Gastroesophageal sphincter (tissue), 4 donors: Measurements from ENCODE around the gene ZBTB20. TPM values are rescaled to one million over a fixed set of nuclear protein-coding genes. Genes with fewer than 3 reads are reported as not detected.

Source experiments
- ATAC-seq: fragments of 150-250 bp; one replicate; pipeline ENCODE4 v1.9.1; 2016; ENCODE audit warnings: mild to moderate bottlenecking, moderate library complexity
- H3K27ac ChIP-seq, 4 donors: fragments of 200-600 bp; sonication (generic) in 3 of 4; 1 replicate in 3 of 4; 2 replicates in 1 of 4; pipeline ENCODE4 v1.5.1; 2016 to 2019
- H3K27me3 ChIP-seq: fragments of 200-600 bp; sonication (generic); one replicate; pipeline ENCODE4 v1.5.1; 2019
- H3K36me3 ChIP-seq, 2 donors: fragments of 200-600 bp; sonication (generic); one replicate each; pipeline ENCODE4 v1.5.1; 2019; ENCODE audit warnings: control low read depth in 1 of 2
- H3K4me1 ChIP-seq, 3 donors: fragments of 200-600 bp; sonication (generic); 1 replicate in 2 of 3; 2 replicates in 1 of 3; pipeline ENCODE4 v1.5.1; 2016 to 2019; ENCODE audit warnings: control low read depth in 2 of 3
- H3K4me3 ChIP-seq, 2 donors: fragments of 200-600 bp; sonication (generic); one replicate each; pipeline ENCODE4 v1.5.1; 2019; ENCODE audit warnings: mild to moderate bottlenecking in 1 of 2, moderate library complexity in 1 of 2
- H3K9me3 ChIP-seq, 3 donors: fragments of 200-600 bp; sonication (generic); one replicate each; pipeline ENCODE4 v1.5.1; 2017 to 2019; ENCODE audit warnings: control low read depth in 2 of 3
- EP300 ChIP-seq: sonication (generic); formaldehyde crosslinking; IDR thresholded peaks from one replicate; pipeline ENCODE4 v1.6.1; 2017; ENCODE audit warnings: antibody characterized with exemption, mild to moderate bottlenecking
- POLR2A ChIP-seq, 2 donors: fragments of 450-650 bp; IDR thresholded peaks; one replicate each; pipeline ENCODE4 v1.6.1; 2017; ENCODE audit warnings: antibody characterized with exemption in 2 of 2, mild to moderate bottlenecking in 2 of 2, moderate library complexity in 1 of 2
- POLR2AphosphoS5 ChIP-seq: sonication (generic); formaldehyde crosslinking; IDR thresholded peaks from one replicate; pipeline ENCODE4 v1.6.1; 2017; ENCODE audit warnings: antibody characterized with exemption
- WGBS, 2 donors: methylation state at CpG; one replicate each; pipeline ENCODE4 v1.1.5; 2018; ENCODE audit warnings: low coverage in 1 of 2; 5-methylcytosine and 5-hydroxymethylcytosine counted together
- total RNA-seq, 4 donors: library from RNA; depleted of rRNA; stranded (reverse); fragments of >200 nt; gene quantifications; one replicate each; pipeline ENCODE4 v1.1.0, GENCODE V29; 2016
- TF ChIP-seq, protein P1 (sequence below), 4 experiments: fragments of 200-600 bp in 2 of 4; fragments of 450-650 bp in 2 of 4; sonication (generic) in 1 of 4; IDR thresholded peaks; one replicate each; pipeline ENCODE4 v1.5.1; 2017 to 2019; ENCODE audit warnings: antibody characterized with exemption in 4 of 4, mild to moderate bottlenecking in 2 of 4, moderate library complexity in 2 of 4

The ZBTB20 gene
- total RNA-seq, 4 donors from 2014 or later = 53.1 to 113 (median 98.4) TPM

GRCh38 chr3:114444216-114444615 is 702.9 kb downstream of the ZBTB20 start:
- WGBS, 2 donors = 66 to 77% methylated on average over 3 of the region's 3 CpGs

DNA sequence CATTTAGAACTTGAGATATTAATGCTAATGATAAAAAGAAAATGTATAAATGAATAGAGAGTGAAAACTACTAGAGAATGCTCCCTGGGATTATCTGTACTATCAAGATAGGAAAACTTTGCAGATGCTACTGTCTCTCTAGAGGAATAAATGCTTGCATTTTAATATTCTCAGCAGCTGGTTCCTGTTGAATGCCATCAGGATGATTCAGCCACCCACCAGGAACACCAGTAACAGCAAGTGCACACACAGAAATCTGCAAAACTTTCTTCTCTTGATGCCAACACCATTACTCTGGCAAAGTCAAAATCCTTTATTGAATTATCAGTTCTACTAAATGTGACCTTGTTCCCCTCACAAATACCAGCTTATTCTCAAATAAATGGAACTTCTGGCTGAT is 704.8 kb downstream of the ZBTB20 start:
- H3K36me3 ChIP-seq = no peaks in the 10 kb centered on the region
- peaks cover 10 to 46% (median 10%) of the 10 kb centered on the region in 3 donors for H3K4me1 ChIP-seq
- ATAC-seq = no peak
- no peak overlapping the region for H3K27ac ChIP-seq
- TF ChIP-seq POLR2A (IDR thresholded peaks at IDR 0.05) (no peak), EP300 (no peak), POLR2AphosphoS5 (no peak)
- TF ChIP-seq, protein P1, sequence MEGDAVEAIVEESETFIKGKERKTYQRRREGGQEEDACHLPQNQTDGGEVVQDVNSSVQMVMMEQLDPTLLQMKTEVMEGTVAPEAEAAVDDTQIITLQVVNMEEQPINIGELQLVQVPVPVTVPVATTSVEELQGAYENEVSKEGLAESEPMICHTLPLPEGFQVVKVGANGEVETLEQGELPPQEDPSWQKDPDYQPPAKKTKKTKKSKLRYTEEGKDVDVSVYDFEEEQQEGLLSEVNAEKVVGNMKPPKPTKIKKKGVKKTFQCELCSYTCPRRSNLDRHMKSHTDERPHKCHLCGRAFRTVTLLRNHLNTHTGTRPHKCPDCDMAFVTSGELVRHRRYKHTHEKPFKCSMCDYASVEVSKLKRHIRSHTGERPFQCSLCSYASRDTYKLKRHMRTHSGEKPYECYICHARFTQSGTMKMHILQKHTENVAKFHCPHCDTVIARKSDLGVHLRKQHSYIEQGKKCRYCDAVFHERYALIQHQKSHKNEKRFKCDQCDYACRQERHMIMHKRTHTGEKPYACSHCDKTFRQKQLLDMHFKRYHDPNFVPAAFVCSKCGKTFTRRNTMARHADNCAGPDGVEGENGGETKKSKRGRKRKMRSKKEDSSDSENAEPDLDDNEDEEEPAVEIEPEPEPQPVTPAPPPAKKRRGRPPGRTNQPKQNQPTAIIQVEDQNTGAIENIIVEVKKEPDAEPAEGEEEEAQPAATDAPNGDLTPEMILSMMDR (IDR thresholded peaks at IDR 0.05) = no peak
- H3K9me3 ChIP-seq = no peaks in the 10 kb centered on the region
- H3K27me3 ChIP-seq = no peaks in the 10 kb centered on the region
- H3K4me3 ChIP-seq = no peak overlapping the region

More at GRCh38 chr3:114444216-114444615, 702.9 kb downstream of the ZBTB20 start:
- H3K4me1 ChIP-seq = peaks cover 10 to 49% (median 10%) of the 10 kb centered on the region in 3 donors
- no peak overlapping the region for H3K27ac ChIP-seq
- no peak overlapping the region for H3K4me3 ChIP-seq
- H3K27me3 ChIP-seq = no peaks in the 10 kb centered on the region
- TF ChIP-seq POLR2AphosphoS5 = no peak
- TF ChIP-seq POLR2A (IDR thresholded peaks at IDR 0.05) = no peak
- TF ChIP-seq EP300 = no peak
- TF ChIP-seq, protein P1 (IDR thresholded peaks at IDR 0.05) = no peak
- no peaks in the 10 kb centered on the region for H3K9me3 ChIP-seq
- H3K36me3 ChIP-seq = no peaks in the 10 kb centered on the region
- ATAC-seq = no peak

DNA sequence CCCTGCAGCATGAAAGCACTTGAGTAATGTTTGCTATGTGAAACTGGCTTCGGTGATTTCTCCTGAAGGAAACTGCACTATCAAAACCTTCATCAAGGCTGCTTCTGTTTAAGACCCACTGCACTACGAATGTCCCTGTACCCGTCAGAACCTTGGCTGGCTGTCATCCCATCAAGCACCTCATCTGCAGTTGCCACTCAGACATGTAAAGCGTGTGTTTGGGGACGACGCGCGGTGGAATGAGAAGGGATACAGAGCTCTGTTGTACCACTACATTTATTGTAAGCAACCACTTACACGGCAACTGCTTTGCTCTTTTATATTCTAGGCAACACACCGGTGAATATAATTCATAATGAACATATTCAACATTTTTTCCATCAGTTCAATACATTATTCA is 705.7 kb downstream of the ZBTB20 start:
- Histone ChIP-seq H3K27me3 (no peaks in the 10 kb centered on the region), H3K4me3 (no peak overlapping the region), H3K36me3 (no peaks in the 10 kb centered on the region), H3K4me1 (peaks cover 7 to 38% (median 10%) of the 10 kb centered on the region in 3 donors), H3K27ac (no peak overlapping the region), H3K9me3 (no peaks in the 10 kb centered on the region)
- ATAC-seq = no peak
- no peak for TF ChIP-seq POLR2A (IDR thresholded peaks at IDR 0.05)
- TF ChIP-seq EP300 = no peak
- no peak for TF ChIP-seq POLR2AphosphoS5
- TF ChIP-seq, protein P1 (IDR thresholded peaks at IDR 0.05) = no peak
- WGBS, 2 donors = 82 to 87% methylated on average over 5 to 10 of the region's 10 CpGs

DNA sequence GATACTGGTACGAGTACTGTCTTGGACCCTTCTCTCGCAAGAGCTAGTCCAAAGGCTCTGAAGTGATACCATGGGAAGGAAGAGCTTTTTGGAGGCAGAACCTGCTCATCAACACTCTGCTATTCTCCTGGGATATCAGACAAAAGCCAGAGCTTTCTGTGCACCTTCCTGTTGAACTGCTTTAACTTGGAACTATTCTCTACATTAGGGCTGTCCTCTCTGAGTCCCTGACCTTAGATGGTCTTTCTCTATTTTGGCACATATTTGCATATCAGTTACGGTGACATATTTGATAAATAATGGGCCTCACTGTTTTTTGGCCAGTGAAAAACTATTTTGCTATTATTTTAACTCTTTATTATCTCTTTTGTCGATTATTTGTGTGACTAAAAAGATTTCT is 706.4 kb downstream of the ZBTB20 start:
- Histone ChIP-seq H3K4me3 (no peak overlapping the region), H3K36me3 (no peaks in the 10 kb centered on the region), H3K27me3 (no peaks in the 10 kb centered on the region), H3K9me3 (no peaks in the 10 kb centered on the region), H3K27ac (no peak overlapping the region), H3K4me1 (peaks cover 6 to 34% (median 10%) of the 10 kb centered on the region in 3 donors)
- ATAC-seq = no peak
- no peak for TF ChIP-seq POLR2A (IDR thresholded peaks at IDR 0.05)
- TF ChIP-seq, protein P1 (IDR thresholded peaks at IDR 0.05) = no peak
- TF ChIP-seq POLR2AphosphoS5 = no peak
- no peak for TF ChIP-seq EP300
- 68% methylated on average over 4 of the region's 4 CpGs for WGBS, 2 donors

- Histone ChIP-seq H3K4me3 (no peak overlapping the region), H3K27me3 (no peaks in the 10 kb centered on the region), H3K36me3 (no peaks in the 10 kb centered on the region), H3K27ac (no peak overlapping the region), H3K9me3 (no peaks in the 10 kb centered on the region), H3K4me1 (peaks cover 6 to 34% (median 10%) of the 10 kb centered on the region in 3 donors)
- TF ChIP-seq POLR2A (IDR thresholded peaks at IDR 0.05) (no peak), EP300 (no peak), POLR2AphosphoS5 (no peak)
- TF ChIP-seq, protein P1 (IDR thresholded peaks at IDR 0.05) = no peak
- 100% methylated on average over 1 of the region's 1 CpG for WGBS, 2 donors
- no peak for ATAC-seq
Measured at GRCh38 chr3:114439284-114439683, 707.8 kb downstream of the ZBTB20 start.
